ENCODE measurements around the gene CTAG2.
"Not testable (repeated sequence)": the region's sequence is repeated elsewhere in the genome, so short reads cannot be mapped to it uniquely, and the experiment has no call there.

Gene CTAG2

GRCh38 chrX:154649503-154650220 is 3.7 kb downstream of the CTAG2 start:
- FAIRE-seq (no peak), DNase-seq (ENCODE audit: low spot score) (no peak)

GRCh38 chrX:154648931-154649330 is 4.4 kb downstream of the CTAG2 start:
- no peak for DNase-seq (ENCODE audit: low spot score)
- FAIRE-seq = no peak

DNA sequence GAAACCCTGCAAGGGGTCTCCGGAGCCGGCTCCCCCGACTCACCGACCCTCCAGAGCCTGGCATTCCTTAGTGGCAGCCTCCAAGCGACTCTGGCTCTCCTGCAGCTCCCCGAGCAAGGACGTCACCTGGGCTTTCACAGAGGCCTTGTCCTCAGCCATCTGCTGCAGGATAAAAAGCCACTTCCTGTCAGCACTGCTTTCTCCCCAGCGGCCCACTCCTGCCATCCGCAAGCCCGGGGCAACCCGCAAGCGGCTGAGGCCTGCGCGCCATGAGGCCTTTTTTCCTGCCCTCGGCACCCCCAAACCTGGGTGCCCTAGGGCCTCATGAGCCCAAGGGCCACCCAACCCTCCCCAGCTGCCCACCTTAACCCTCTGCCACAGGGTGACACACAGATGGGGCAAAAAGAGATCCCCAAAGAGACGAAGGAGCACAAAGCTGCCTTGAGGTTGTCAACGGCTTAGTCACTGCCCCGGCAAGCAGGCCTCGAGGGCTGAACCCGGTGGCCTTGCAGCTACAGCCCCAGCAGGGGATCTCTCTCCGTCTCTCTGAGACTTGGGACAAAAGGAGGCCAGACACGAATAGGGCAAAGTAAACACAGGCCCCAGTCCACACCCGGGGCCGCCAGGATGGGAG is 7.5 kb downstream of the CTAG2 start:
- FAIRE-seq; DNase-seq (ENCODE audit: low spot score): not testable (repeated sequence)

DNA sequence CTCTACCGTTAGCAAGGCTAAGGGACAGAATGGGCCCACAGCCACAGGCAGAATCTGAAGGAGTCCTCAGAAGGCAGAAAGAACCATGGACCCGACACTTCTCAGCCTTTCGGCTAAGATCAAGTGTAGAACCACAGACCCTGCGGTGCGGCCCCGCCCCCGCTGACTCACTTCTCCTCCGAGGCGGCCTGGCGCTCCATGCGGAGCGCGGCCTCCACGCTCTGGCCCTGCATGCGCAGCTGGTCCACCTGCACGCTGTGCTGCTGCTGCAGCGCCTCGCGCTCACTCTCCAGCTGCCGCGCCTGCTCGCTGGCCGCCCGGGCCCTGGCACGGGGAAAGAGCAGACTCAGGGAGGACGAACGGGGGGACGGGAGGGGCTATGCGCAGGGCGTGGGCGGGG is 9.7 kb downstream of the CTAG2 start:
- not testable (repeated sequence) for DNase-seq (ENCODE audit: low spot score); FAIRE-seq

GRCh38 chrX:154641740-154642139 is 11.6 kb downstream of the CTAG2 start:
- FAIRE-seq; DNase-seq (ENCODE audit: low spot score): not testable (repeated sequence)

- DNase-seq (ENCODE audit: low spot score); FAIRE-seq: not testable (repeated sequence)
These were observed 19.7 kb downstream of the CTAG2 start for GRCh38 chrX:154633661-154634060.

GRCh38 chrX:154630949-154631348 is 22.4 kb downstream of the CTAG2 start:
- FAIRE-seq; DNase-seq (ENCODE audit: low spot score): not testable (repeated sequence)

GRCh38 chrX:154628960-154629359 is 24.4 kb downstream of the CTAG2 start:
- not testable (repeated sequence) for DNase-seq (ENCODE audit: low spot score); FAIRE-seq

- FAIRE-seq = not testable (repeated sequence)
These were observed 32.5 kb downstream of the CTAG2 start for GRCh38 chrX:154620767-154621414.

DNA sequence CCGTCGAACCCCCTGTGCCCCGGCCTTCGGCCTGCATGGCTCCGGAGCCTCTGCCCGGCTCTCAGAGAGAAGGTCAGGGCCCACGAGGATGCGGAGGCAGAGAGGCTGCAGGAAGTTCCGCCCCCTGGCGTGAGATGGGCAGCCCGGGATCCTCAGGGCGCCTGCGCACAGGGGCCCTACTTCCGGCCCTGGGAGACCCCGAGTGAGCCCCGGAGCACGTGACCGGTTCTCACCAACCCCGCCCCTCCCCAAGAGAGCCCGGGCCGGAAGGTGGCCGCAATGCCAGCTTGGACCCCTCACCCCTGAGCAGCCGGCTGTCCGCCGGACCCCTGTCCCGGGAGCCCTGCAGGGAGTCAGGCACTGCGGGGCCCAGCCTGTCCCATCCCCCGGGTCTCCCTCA is 34.2 kb downstream of the CTAG2 start, which contains the start of gene CTAG1B:
CTAG1B (minus strand) TSS at position 101 of the 400 bp plus-strand sequence; CDS start at position 37, 64 bp downstream.
- not testable (repeated sequence) for FAIRE-seq

More at GRCh38 chrX:154620767-154621414, 32.5 kb downstream of the CTAG2 start:
- not testable (repeated sequence) for DNase-seq (ENCODE audit: low spot score)

DNA sequence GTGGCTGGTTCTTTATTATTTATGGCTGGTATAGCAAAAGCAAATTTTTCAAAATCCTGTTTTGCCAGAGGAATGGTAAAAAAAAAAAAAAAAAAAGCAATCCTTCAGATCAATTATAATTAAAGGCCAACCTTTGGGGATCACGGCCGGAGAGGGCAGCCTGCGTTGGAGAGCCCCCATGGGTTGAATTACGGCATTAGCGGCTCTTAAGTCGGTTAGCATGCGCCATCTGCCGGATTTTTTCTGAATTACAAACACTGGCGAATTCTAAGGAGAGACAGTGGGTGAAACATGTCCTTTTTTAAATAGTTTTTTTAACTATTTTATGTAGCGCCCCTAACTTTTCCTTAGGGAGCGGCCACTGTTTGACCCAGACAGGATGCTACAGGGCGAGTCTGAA is 39.8 kb downstream of the CTAG2 start:
- DNase-seq (ENCODE audit: low spot score); FAIRE-seq: not testable (repeated sequence)

More for the DNA sequence above, 34.2 kb downstream of the CTAG2 start, which contains the start of gene CTAG1B:
- not testable (repeated sequence) for DNase-seq (ENCODE audit: low spot score)

DNA sequence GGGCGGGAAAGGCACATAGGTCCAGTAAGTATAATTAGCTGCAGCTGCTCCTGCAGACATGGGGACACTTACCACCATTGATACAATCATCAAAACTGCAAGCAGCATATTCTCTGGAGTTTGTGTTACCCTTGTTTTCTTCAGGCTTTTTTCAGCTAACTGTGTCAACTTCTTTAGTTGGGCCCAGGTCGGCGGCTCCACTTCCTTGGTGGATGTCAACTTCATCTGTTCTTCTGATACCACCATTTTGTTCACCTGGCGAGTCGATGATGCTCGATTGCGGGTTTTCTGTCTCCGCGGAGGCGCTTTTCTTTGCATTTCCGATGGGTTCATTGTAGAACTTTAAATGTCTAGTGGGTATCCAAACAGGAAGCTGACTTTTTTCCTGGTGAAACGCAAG is 42.2 kb downstream of the CTAG2 start:
- not testable (repeated sequence) for DNase-seq (ENCODE audit: low spot score); FAIRE-seq

DNA sequence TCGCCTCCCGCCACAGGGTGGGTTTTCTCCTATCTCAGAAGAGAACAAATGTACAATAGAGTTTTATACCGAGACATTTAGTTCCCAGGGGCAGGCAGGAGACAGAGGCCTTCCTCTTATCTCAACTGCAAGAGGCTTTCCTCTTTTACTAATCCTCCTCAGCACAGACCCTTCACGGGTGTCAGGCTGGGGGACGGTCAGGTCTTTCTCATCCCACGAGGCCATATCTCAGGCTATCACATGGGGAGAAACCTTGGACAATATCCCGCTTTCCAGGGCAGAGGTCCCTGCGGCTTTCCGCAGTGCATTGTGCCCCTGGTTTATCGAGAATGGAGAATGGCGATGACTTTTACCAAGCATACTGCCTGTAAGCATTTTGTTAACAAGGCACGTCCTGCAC is 44.6 kb downstream of the CTAG2 start:
- DNase-seq (ENCODE audit: low spot score); FAIRE-seq: not testable (repeated sequence)

- not testable (repeated sequence) for DNase-seq (ENCODE audit: low spot score); FAIRE-seq
These were observed 45.4 kb downstream of the CTAG2 start for GRCh38 chrX:154607976-154608375.

- FAIRE-seq (no peak), DNase-seq (ENCODE audit: low spot score) (peak; percentile 0)
These were observed 46.0 kb downstream of the CTAG2 start for GRCh38 chrX:154607370-154607769.

GRCh38 chrX:154605566-154605965 is 47.8 kb downstream of the CTAG2 start:
- no peak for FAIRE-seq
- DNase-seq (ENCODE audit: low spot score) = no peak

DNA sequence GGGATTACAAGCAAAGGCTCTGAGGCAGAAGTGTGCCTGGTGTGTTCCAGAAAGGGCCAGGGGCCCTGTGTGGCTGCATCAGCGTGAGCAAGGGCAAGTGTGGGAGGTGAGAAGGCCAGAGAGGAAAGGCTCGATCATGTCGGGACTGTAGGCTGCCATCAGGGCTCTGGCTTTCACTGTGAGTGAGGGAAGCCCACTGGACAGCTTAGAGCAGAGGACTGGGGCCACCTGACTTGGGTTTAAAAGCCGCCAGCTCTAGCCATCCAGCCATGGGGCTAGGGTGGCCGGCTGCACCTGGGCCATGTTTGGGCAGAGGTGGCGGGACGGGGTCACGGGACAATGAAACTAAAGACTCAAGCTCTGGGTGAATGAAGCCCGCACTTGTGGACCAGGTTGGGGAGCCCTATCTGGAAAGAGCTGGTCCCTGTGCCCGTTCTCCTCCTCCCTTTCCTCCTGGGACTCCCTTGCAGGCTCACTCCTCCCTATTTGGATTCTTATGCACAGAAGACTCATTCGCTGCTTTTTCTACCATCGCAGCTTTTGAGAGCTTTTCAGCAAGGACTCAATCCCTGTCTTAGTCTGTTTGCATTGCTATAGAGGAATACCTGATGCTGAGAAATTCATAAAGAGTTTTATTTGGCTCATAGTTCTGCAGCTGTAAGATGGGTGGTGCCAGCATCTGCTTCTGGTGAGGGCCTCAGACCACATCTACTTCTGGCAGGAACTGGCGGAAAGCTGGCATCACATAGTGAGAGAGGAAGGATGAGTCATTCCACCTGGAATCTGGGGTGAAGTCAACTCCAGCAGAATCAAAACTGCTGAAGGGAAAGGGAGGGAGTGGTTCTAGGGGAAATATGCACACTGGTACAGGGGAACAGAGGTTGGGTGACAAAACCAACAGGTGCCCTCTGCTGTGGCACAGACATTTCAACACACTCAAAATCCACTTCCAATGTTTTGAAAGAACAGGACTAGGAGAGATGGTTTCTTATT is 49.6 kb downstream of the CTAG2 start:
- DNase-seq (ENCODE audit: low spot score) (peak; percentile 74), FAIRE-seq (peak; percentile 27)

- DNase-seq (ENCODE audit: low spot score) (peak; percentile 0), FAIRE-seq (no peak)
These were observed 50.5 kb downstream of the CTAG2 start for GRCh38 chrX:154602766-154603437.

- DNase-seq (ENCODE audit: low spot score) (no peak), FAIRE-seq (no peak)
These were observed 51.2 kb downstream of the CTAG2 start for GRCh38 chrX:154602226-154602625.
